Sigmoid colon (tissue), 4 donors: Measurements from ENCODE around the gene PAH.

Experiments used
- EP300 ChIP-seq, 4 donors: sonication (generic); formaldehyde crosslinking; IDR thresholded peaks; one replicate each; pipeline ENCODE4 v1.6.1; 2017; ENCODE audit warnings: antibody characterized with exemption in 4 of 4
- POLR2AphosphoS5 ChIP-seq, 4 donors: sonication (generic); formaldehyde crosslinking; IDR thresholded peaks; one replicate each; pipeline ENCODE4 v1.6.1; 2017; ENCODE audit warnings: antibody characterized with exemption in 4 of 4
- TF ChIP-seq, protein P1 (sequence below), 4 experiments: fragments of 450-650 bp in 3 of 4; fragments of 200-600 bp in 1 of 4; IDR thresholded peaks; one replicate each; pipeline ENCODE4 v1.5.1; 2016 to 2019; ENCODE audit warnings: antibody characterized with exemption in 4 of 4, mild to moderate bottlenecking in 3 of 4, moderate library complexity in 2 of 4

DNA sequence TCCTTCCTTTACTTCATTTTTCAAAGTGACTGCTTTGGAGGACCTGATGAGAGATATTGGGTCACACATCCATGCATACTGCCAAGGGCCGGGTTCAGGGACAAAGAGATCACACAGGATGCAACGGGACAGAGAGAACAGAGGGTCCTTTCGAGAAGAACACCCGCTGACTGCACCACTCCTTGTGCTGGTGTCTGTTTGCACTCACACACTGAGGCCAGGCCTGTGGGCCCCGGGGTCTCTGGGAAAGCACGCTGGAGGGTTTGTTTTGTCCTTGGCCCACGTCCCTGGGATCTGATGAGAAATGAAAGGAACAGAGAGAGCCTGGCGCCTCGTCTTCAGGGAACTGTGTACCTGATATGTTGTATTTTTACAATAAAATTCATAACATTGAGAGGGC, 42.2 kb downstream of the PAH start:
- TF ChIP-seq EP300 (IDR thresholded peaks at IDR 0.05) (no peak), POLR2AphosphoS5 (IDR thresholded peaks at IDR 0.05) (no peak)
- TF ChIP-seq, protein P1, sequence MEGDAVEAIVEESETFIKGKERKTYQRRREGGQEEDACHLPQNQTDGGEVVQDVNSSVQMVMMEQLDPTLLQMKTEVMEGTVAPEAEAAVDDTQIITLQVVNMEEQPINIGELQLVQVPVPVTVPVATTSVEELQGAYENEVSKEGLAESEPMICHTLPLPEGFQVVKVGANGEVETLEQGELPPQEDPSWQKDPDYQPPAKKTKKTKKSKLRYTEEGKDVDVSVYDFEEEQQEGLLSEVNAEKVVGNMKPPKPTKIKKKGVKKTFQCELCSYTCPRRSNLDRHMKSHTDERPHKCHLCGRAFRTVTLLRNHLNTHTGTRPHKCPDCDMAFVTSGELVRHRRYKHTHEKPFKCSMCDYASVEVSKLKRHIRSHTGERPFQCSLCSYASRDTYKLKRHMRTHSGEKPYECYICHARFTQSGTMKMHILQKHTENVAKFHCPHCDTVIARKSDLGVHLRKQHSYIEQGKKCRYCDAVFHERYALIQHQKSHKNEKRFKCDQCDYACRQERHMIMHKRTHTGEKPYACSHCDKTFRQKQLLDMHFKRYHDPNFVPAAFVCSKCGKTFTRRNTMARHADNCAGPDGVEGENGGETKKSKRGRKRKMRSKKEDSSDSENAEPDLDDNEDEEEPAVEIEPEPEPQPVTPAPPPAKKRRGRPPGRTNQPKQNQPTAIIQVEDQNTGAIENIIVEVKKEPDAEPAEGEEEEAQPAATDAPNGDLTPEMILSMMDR (IDR thresholded peaks at IDR 0.05), result no peak
